ENCODE data around the gene DNASE2B.

DNASE2B gene

GRCh38 chr1:84412316-84412942, 14.1 kb downstream of the DNASE2B start:
- TF ChIP-seq POLR2A (IDR thresholded peaks at IDR 0.05; ENCODE audit: low read depth, low read length) = no peak
- peak; percentile 42 for DNase-seq (ENCODE audit: insufficient read length, low spot score)
- FAIRE-seq = peak; percentile 98

GRCh38 chr1:84415396-84415795, 17.1 kb downstream of the DNASE2B start:
- DNase-seq (ENCODE audit: insufficient read length, low spot score) (no peak), FAIRE-seq (no peak)
- TF ChIP-seq POLR2A (IDR thresholded peaks at IDR 0.05; ENCODE audit: low read depth, low read length) = no peak

GRCh38 chr1:84422909-84423308, 24.6 kb downstream of the DNASE2B start:
- no peak for FAIRE-seq
- no peak for TF ChIP-seq POLR2A (IDR thresholded peaks at IDR 0.05; ENCODE audit: low read depth, low read length)
- DNase-seq (ENCODE audit: insufficient read length, low spot score) = no peak

- no peak for TF ChIP-seq POLR2A (IDR thresholded peaks at IDR 0.05; ENCODE audit: low read depth, low read length)
- DNase-seq (ENCODE audit: insufficient read length, low spot score) = no peak
- FAIRE-seq = no peak
These were observed 26.3 kb downstream of the DNASE2B start for GRCh38 chr1:84424513-84425149.

GRCh38 chr1:84425150-84425896, 27.0 kb downstream of the DNASE2B start:
- no peak for TF ChIP-seq POLR2A (IDR thresholded peaks at IDR 0.05; ENCODE audit: low read depth, low read length)
- FAIRE-seq (no peak), DNase-seq (ENCODE audit: insufficient read length, low spot score) (no peak)

DNA sequence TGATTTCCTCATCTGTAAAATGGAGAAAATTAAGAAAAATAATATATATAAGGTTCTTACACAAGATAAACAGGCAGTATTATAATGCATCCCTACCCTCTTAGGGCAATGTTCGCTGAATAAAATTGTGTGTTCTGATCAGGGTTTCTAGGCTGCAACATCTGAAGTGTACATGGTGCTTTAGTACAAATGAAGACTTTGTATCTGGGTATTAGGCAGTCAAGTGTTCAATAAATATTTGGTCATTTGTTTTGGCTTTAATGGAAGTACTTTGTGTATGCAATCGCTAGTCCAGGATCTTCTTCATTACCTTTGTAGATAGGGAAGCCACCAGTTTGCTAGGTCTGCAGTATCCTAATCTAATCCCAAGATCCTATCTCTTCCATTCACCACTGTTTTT, 28.1 kb downstream of the DNASE2B start:
- no peak for TF ChIP-seq POLR2A (IDR thresholded peaks at IDR 0.05; ENCODE audit: low read depth, low read length)
- DNase-seq (ENCODE audit: insufficient read length, low spot score) (no peak), FAIRE-seq (no peak)

DNA sequence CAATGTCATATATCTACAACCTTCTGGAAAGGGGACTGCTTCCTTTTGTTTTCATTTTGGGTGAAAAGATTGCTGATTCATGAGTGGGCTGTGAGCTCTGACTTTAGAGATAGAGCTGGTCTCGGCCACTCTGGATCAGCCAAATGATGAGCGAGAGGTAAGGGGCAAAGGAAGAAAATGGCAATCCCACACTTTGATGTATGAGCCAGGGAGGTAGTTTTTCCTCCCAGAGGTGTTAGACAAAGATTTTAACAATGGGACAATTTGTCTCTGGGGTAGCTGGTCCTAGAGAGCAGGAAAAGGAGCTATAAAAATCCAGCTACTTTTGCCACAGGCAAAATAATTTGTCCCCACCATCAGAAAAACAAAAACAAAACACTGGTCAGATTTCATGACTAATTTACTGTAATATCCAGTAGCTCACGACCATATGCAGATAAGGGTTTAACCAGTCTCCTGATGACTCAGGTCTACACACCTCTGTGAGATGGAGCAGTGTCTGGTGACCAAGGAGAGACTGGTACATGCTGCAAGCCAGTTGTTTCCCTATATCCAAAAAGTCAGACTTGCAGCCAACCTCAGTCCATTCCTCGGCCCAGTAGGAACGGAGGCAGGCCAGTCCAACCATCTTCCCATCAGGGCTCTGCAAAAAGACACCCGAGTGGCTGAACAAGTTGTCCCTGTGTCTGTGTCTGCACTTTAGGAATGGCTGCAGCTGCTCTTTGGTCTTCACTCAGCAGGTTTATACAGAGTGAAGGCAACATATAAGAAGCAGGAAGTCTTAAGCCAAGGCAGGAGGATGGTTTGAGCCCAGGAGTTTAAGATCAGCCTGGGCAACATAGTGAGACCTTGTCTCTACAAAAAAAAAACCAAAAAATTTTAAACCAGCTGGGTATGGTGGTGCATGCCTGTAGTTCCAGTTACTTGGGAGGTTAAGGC, 29.2 kb downstream of the DNASE2B start:
- DNase-seq (ENCODE audit: insufficient read length, low spot score) (no peak), FAIRE-seq (peak; percentile 50)
- no peak for TF ChIP-seq POLR2A (IDR thresholded peaks at IDR 0.05; ENCODE audit: low read depth, low read length)

GRCh38 chr1:84428235-84428634, 30.0 kb downstream of the DNASE2B start:
- no peak for DNase-seq (ENCODE audit: insufficient read length, low spot score)
- FAIRE-seq = no peak
- TF ChIP-seq POLR2A (IDR thresholded peaks at IDR 0.05; ENCODE audit: low read depth, low read length) = no peak

DNA sequence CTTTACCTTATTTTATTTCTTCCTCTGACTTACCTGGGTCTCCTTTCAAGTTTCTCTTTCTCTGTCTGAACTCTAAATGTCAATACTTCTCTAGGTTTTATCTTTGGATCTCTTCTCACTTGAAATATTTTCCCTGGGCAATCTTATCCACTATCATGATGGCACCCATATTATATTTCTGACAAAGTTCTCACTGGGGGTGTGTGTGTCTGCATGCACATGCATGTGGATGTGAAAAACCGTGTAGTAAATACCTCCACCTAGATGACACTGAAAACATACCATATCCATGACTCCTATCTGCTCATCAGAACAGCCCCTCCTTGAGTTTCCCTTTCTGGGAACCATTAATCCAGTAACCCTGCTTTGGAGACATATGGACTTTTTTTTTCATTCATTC, 30.9 kb downstream of the DNASE2B start:
- DNase-seq (ENCODE audit: insufficient read length, low spot score) (no peak), FAIRE-seq (no peak)
- TF ChIP-seq POLR2A (IDR thresholded peaks at IDR 0.05; ENCODE audit: low read depth, low read length) = no peak

- TF ChIP-seq POLR2A (IDR thresholded peaks at IDR 0.05; ENCODE audit: low read depth, low read length) = no peak
- DNase-seq (ENCODE audit: insufficient read length, low spot score) (no peak), FAIRE-seq (no peak)
These were observed 32.3 kb downstream of the DNASE2B start for GRCh38 chr1:84430546-84430945.

DNA sequence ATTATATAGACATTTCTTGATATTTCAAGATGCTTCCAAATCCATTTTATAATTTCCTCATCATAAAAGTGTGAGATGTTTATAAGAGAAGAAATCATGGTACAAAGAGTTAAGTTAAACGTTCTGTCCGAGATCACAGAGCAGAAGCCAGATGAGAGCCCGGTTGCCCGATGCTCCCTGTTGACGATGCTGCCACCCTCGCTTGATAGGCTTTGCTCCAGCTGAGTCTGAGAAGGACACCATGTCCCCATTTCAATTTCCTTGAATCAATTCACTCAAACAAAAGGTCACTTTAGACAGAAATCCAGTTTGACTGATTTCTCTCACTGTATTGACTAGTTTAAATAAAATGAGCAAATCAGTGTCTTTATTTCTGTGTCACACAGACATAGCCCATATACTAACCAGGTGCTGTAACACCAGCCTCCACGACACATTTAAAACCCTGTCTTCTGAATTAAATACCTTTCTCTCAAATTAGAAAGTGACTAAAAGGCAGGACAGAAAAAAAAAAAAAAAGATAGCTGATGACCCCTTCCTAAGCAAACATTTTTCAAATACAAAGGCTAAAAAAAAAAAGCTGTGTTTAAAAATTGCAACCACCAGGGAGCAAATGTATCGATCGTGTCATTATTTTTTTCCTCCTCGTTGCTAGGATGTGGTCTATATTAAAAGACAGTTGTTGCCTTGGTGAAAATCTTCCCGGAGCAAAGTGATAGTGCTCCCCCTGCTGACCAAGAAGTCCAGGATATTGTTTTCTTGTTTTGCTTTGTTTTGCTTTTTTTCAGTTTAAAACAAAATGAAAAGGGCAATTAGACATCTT, 35.2 kb downstream of the DNASE2B start:
- peak; percentile 18 for DNase-seq (ENCODE audit: insufficient read length, low spot score)
- FAIRE-seq = peak; percentile 85
- TF ChIP-seq POLR2A (IDR thresholded peaks at IDR 0.05; ENCODE audit: low read depth, low read length) = no peak

- TF ChIP-seq POLR2A (IDR thresholded peaks at IDR 0.05; ENCODE audit: low read depth, low read length) = no peak
- FAIRE-seq (no peak), DNase-seq (ENCODE audit: insufficient read length, low spot score) (no peak)
These were observed 35.9 kb downstream of the DNASE2B start for GRCh38 chr1:84434081-84434769.
